Mucosa of rectum (tissue), 2 donors: ENCODE measurements around the gene ZFAND3.

Experiments used
- H3K27ac ChIP-seq, 2 donors: one replicate each; pipeline ENCODE4 v1.7.0; 2013; ENCODE audit warnings: inconsistent platforms in 2 of 2, low read depth in 2 of 2, low read length in 2 of 2
- H3K27me3 ChIP-seq, 2 donors: one replicate each; pipeline ENCODE4 v1.7.0; 2013; ENCODE audit warnings: low read length in 2 of 2; ENCODE audit not compliant: control insufficient read depth in 2 of 2, insufficient read depth in 2 of 2
- H3K36me3 ChIP-seq, 2 donors: one replicate each; pipeline ENCODE4 v1.7.0; 2013; ENCODE audit warnings: low read length in 2 of 2; ENCODE audit not compliant: control insufficient read depth in 2 of 2, insufficient read depth in 2 of 2
- H3K4me1 ChIP-seq, 2 donors: one replicate each; pipeline ENCODE4 v1.7.0; 2013; ENCODE audit warnings: low read length in 2 of 2, mild to moderate bottlenecking in 1 of 2; ENCODE audit not compliant: control insufficient read depth in 2 of 2, insufficient read depth in 2 of 2
- H3K4me3 ChIP-seq, 2 donors: one replicate each; pipeline ENCODE4 v1.7.0; 2013; ENCODE audit warnings: low read length in 2 of 2
- H3K9ac ChIP-seq, 2 donors: one replicate each; pipeline ENCODE4 v1.7.0; 2013; ENCODE audit warnings: low read length in 2 of 2, low read depth in 1 of 2, mild to moderate bottlenecking in 1 of 2
- H3K9me3 ChIP-seq, 2 donors: one replicate each; pipeline ENCODE4 v1.7.0; 2013; ENCODE audit warnings: low read length in 2 of 2; ENCODE audit not compliant: control insufficient read depth in 2 of 2
- donor health status: healthy.
- donor health status: Normal muscosa, but diverticular disease.

Gene ZFAND3

DNA sequence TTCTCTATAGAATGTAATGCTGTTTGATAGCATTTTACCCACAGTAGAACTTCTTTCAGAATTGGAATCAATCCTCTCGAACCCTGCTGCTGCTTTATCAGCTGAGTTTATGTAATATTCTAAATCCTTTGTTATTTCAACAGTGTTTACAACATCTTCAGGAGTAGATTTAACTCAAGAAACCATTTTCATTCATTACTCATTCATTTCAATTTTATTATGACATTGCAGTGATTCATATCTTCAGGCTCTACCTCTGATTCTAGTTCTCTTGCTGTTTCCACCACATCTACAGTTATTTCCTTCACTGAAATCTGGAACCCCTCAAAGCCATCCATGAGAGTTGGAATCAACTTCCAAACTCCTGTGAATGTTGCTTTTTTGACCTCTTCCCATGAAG is 93.7 kb downstream of the ZFAND3 start:
- no peaks in the 10 kb centered on the region for H3K9me3 ChIP-seq
- H3K27me3 ChIP-seq = no peaks in the 10 kb centered on the region
- H3K4me1 ChIP-seq = peaks cover 0 to 4% of the 10 kb centered on the region in 2 donors
- no peak overlapping the region for H3K4me3 ChIP-seq
- no peak overlapping the region for H3K9ac ChIP-seq
- H3K36me3 ChIP-seq = no peaks in the 10 kb centered on the region
- H3K27ac ChIP-seq = no peak overlapping the region

DNA sequence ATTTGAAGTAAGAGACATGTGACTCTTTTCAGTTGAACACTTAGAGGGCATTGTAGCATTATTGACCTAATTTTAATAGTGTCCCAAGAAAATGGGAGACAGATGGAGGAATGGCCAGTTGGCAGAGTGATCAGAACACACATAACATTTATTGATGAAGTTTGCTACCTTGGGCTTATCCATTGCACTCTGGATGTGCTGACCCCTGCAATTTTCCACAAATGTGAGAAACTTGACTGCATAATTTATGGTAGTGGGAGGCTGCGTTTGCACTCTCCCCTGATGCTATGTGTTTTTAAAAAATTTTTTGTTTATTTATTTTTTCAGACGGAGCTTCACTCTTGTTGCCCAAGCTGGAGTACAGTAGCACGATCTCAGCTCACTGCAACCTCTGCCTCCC is 95.9 kb downstream of the ZFAND3 start:
- Histone ChIP-seq H3K4me3 (no peak overlapping the region), H3K9me3 (no peaks in the 10 kb centered on the region), H3K27ac (no peak overlapping the region), H3K4me1 (peaks cover 0 to 6% of the 10 kb centered on the region in 2 donors), H3K27me3 (no peaks in the 10 kb centered on the region), H3K9ac (no peak overlapping the region), H3K36me3 (no peaks in the 10 kb centered on the region)

DNA sequence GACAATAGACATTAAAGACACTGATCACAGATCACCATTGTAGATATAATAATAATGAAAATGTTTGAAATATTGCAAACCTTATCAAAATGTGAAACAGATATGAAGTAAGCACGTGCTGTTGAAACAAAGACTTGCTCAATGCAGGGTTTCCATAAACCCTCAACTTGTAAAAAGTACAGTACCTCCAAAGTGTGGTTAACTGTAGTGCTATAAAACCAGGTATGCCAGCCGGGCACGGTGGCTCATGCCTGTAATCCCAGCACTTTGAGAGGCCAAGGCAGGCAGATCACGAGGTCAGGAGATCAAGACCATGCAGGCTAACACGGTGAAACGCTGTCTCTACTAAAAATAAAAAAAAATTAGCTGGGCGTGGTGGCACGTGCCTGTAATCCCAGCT is 96.6 kb downstream of the ZFAND3 start:
- Histone ChIP-seq H3K27me3 (no peaks in the 10 kb centered on the region), H3K9ac (no peak overlapping the region), H3K36me3 (no peaks in the 10 kb centered on the region), H3K9me3 (no peaks in the 10 kb centered on the region), H3K4me3 (no peak overlapping the region), H3K4me1 (peaks cover 0 to 10% of the 10 kb centered on the region in 2 donors), H3K27ac (no peak overlapping the region)

DNA sequence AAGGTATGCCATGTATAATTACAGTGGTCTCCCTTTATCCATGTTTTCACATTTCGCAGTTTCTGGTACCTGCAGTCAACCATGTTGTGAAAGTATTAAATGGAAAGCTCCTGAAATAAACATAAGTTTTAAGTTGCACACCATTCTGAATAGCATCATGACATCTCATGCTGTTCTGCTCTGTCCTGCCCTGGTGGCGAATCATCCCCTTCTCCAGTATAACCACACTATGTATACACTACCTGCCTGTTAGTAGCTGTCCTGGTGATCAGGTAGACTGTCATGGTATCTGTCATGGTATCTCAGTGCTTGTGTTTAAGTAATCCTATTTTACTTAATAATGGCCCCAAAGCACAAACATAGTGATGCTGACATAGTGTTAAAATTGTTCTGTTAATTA is 97.1 kb downstream of the ZFAND3 start:
- no peak overlapping the region for H3K9ac ChIP-seq
- no peaks in the 10 kb centered on the region for H3K27me3 ChIP-seq
- peaks cover 0 to 10% of the 10 kb centered on the region in 2 donors for H3K4me1 ChIP-seq
- H3K27ac ChIP-seq = no peak overlapping the region
- no peaks in the 10 kb centered on the region for H3K36me3 ChIP-seq
- H3K4me3 ChIP-seq = no peak overlapping the region
- no peaks in the 10 kb centered on the region for H3K9me3 ChIP-seq

DNA sequence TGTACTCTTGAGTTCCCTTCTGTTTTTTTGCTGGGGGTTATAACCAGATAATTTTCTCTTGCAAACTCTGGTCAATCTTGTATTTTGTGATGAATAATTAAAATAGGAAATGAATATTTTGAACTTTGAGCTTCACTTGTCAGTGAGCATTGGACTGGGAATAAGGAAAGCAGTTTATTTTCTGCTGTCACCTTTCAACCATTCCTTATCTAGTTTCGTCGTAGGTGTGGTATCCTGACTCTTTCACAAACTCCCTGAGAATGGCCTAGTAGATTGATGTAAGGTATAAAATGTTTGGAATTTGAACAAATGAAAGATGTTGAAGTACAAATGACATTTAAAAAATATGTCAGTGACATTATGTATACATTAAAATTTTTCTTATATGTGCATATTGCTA is 98.0 kb downstream of the ZFAND3 start:
- no peaks in the 10 kb centered on the region for H3K9me3 ChIP-seq
- H3K27ac ChIP-seq = no peak overlapping the region
- no peak overlapping the region for H3K4me3 ChIP-seq
- H3K36me3 ChIP-seq = no peaks in the 10 kb centered on the region
- H3K4me1 ChIP-seq = peaks cover 0 to 10% of the 10 kb centered on the region in 2 donors
- no peak overlapping the region for H3K9ac ChIP-seq
- no peaks in the 10 kb centered on the region for H3K27me3 ChIP-seq

DNA sequence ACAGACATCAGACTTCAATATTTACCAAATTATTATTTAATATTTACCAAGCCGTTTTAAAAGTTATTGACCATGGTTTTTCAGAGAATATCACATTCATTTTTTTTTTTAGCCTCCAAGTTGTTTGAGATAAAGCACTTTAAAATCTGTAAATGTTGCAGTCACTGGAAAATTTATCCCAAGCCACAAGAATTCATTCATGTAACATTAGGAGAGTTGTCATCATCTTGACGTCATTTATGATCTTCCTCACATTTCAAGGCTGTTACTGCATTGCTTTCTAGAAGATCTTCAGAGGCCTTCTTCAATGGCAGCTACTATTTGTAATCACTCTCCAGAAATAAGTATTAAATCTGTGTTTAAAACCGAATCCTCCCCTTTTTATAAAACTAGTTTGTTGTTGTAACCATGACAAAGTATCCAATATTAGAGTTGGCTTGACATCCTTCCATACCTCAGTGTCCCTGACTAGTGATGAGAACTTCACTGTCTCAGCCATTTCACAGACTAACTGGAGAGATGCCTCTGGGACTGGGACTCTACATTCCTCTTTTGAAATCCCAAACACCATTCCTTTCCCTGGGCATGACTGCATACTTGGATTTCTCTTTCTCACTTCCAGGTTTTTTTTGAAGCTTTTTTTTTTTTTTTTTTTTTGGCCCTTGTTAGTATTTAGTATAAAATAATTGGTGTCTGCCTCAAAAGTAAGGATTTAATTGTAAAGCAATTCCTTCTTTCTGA is 100.1 kb downstream of the ZFAND3 start:
- no peak overlapping the region for H3K4me3 ChIP-seq
- no peak overlapping the region for H3K27ac ChIP-seq
- no peaks in the 10 kb centered on the region for H3K27me3 ChIP-seq
- H3K4me1 ChIP-seq = peaks cover 0 to 10% of the 10 kb centered on the region in 2 donors
- H3K9me3 ChIP-seq = no peaks in the 10 kb centered on the region
- no peaks in the 10 kb centered on the region for H3K36me3 ChIP-seq
- no peak overlapping the region for H3K9ac ChIP-seq

DNA sequence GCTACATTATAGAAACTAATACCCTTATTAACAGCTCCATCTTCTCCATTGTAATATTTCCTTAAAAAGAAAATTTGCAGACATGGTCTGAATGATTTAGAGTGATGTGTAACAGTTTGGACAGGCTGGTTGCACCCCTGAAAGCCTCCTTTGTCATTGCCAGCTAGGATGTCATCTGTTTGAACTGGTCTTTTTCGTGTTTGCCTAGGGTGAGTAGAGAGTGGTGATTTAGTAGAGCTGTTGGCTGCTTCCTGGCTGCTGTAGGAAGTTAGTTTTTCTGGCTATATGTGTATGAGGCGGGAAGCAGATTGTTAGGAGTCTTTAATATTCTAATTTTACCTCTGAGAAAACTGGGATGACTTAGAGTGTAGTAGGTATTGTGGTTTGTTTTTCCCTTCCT is 101.1 kb downstream of the ZFAND3 start:
- Histone ChIP-seq H3K4me3 (no peak overlapping the region), H3K4me1 (peaks cover 0 to 10% of the 10 kb centered on the region in 2 donors), H3K27me3 (no peaks in the 10 kb centered on the region), H3K36me3 (no peaks in the 10 kb centered on the region), H3K9ac (no peak overlapping the region), H3K9me3 (no peaks in the 10 kb centered on the region), H3K27ac (no peak overlapping the region)

DNA sequence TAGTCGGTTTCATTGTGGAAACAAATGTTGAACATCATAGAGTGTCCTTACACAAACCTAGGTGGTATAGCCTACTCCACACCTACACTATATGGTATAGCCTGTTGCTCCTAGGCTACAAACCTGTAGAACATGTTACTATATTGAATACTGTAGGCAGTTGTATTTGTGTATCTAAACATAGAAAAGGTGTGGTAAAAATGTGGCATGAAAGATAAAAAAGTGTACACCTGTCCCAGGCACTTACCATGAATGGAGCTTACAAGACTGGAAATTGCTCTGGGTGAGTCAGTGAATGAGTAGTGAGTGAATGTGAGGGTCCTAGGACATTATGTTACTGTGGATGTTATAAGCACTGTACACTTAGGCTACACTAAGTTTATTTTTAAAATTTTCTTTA is 103.0 kb downstream of the ZFAND3 start:
- H3K4me3 ChIP-seq = no peak overlapping the region
- no peaks in the 10 kb centered on the region for H3K36me3 ChIP-seq
- H3K9ac ChIP-seq = no peak overlapping the region
- no peaks in the 10 kb centered on the region for H3K9me3 ChIP-seq
- H3K27ac ChIP-seq = no peak overlapping the region
- no peaks in the 10 kb centered on the region for H3K27me3 ChIP-seq
- peaks cover 0 to 6% of the 10 kb centered on the region in 2 donors for H3K4me1 ChIP-seq

DNA sequence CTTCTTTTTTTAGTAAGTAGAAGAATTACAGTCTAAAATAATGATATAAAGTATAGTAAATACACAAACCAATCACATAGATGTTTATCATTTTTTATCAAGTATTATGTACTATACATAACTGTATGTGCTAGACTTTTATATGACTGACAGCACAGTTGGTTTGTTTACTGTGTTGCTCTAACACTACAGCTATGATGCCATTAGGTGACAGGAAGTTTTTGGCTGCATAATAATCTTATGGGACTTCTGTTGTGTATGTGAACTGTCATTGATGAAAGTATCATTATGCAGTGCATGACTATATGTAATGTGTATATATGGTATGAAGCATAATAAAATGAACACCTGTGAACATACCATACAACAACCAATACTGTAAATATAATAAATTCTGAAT is 104.0 kb downstream of the ZFAND3 start:
- H3K9ac ChIP-seq = no peak overlapping the region
- no peaks in the 10 kb centered on the region for H3K9me3 ChIP-seq
- H3K4me1 ChIP-seq = peaks cover 0 to 6% of the 10 kb centered on the region in 2 donors
- H3K27ac ChIP-seq = no peak overlapping the region
- no peaks in the 10 kb centered on the region for H3K36me3 ChIP-seq
- H3K27me3 ChIP-seq = no peaks in the 10 kb centered on the region
- H3K4me3 ChIP-seq = no peak overlapping the region

DNA sequence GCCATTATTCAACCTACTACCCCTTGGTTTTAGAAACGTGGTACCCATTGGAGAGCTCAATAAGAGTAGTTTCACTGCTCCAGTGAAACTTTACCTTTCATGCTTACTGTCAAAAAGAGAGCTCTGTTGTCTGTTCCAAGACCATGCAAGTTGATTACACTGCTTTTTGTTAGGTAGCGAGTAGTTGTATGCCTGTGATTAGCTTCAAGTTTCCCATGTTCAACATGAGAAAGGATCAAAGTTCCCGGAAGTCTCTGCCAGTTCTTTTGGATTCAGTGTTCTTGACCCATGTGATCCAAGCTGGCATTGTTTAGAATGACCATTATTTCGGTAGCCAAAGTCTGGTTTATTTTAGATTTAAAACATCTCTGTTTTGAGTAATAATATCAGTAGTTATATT is 107.1 kb downstream of the ZFAND3 start:
- no peak overlapping the region for H3K27ac ChIP-seq
- no peaks in the 10 kb centered on the region for H3K9me3 ChIP-seq
- H3K4me1 ChIP-seq = peaks cover 4 to 5% of the 10 kb centered on the region in 2 donors
- no peaks in the 10 kb centered on the region for H3K36me3 ChIP-seq
- no peak overlapping the region for H3K4me3 ChIP-seq
- no peak overlapping the region for H3K9ac ChIP-seq
- H3K27me3 ChIP-seq = no peaks in the 10 kb centered on the region
